Skeletal muscle tissue (tissue), 4 donors: Measurements from ENCODE around the gene CCDC63. TPM values are rescaled to one million over a fixed set of nuclear protein-coding genes. Genes with fewer than 3 reads are reported as not detected.

Experiments used
- H3K27ac ChIP-seq: one replicate; pipeline ENCODE4 v1.7.0; 2013; ENCODE audit warnings: mild to moderate bottlenecking, low read depth, low read length, inconsistent platforms
- H3K27me3 ChIP-seq, 3 donors: one replicate each; pipeline ENCODE4 v1.7.0; 2013; ENCODE audit warnings: low read length in 3 of 3; ENCODE audit not compliant: control insufficient read depth in 3 of 3, insufficient read depth in 3 of 3
- H3K36me3 ChIP-seq, 3 donors: one replicate each; pipeline ENCODE4 v1.7.0; 2013; ENCODE audit warnings: low read length in 3 of 3; ENCODE audit not compliant: control insufficient read depth in 3 of 3, insufficient read depth in 3 of 3
- H3K4me1 ChIP-seq, 3 donors: one replicate each; pipeline ENCODE4 v1.7.0; 2013; ENCODE audit warnings: low read length in 3 of 3, mild to moderate bottlenecking in 3 of 3; ENCODE audit not compliant: control insufficient read depth in 3 of 3, insufficient read depth in 3 of 3
- H3K4me3 ChIP-seq, 3 donors: one replicate each; pipeline ENCODE4 v1.7.0; 2013; ENCODE audit warnings: low read length in 3 of 3
- H3K9ac ChIP-seq, 3 donors: one replicate each; pipeline ENCODE4 v1.7.0; 2013; ENCODE audit warnings: low read length in 3 of 3, mild to moderate bottlenecking in 3 of 3, moderate library complexity in 2 of 3, low read depth in 1 of 3
- H3K9me3 ChIP-seq, 3 donors: one replicate each; pipeline ENCODE4 v1.7.0; 2013; ENCODE audit warnings: low read length in 3 of 3; ENCODE audit not compliant: control insufficient read depth in 3 of 3
- total RNA-seq: library from RNA; depleted of rRNA; stranded (reverse); fragments of >200 nt; gene quantifications from one replicate; pipeline ENCODE4 v1.2.3, GENCODE V29; 2014
- donor health status: Osteomylitis.

CCDC63 gene
- total RNA-seq, 1 donor from 2014 or later = not detected

DNA sequence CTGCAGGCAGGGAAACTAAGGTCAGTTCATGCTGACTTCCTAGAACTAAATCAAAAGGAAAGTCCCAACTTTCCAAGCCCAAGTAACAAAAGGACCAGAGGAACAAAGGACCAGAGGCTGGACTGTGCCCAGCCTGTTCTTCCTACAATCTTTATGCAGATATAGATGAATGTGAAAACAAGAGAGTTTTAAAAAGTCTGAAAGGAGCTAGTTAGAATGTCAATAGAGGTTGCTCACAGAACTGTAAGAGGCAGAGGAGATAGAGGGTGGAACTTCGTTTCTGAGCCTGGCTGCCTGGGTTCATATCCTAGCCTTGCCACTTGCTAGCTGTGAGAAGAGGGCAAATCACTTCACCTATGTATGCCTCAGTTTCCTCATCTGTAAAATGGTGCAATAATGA lies 30.0 kb upstream of the CCDC63 start:
- Histone ChIP-seq H3K4me3 (no peak overlapping the region), H3K9ac (no peak overlapping the region), H3K27ac (no peak overlapping the region), H3K27me3 (peaks cover 0 to 4% (median 3%) of the 10 kb centered on the region in 3 donors), H3K9me3 (no peaks in the 10 kb centered on the region), H3K4me1 (no peaks in the 10 kb centered on the region), H3K36me3 (no peaks in the 10 kb centered on the region)

DNA sequence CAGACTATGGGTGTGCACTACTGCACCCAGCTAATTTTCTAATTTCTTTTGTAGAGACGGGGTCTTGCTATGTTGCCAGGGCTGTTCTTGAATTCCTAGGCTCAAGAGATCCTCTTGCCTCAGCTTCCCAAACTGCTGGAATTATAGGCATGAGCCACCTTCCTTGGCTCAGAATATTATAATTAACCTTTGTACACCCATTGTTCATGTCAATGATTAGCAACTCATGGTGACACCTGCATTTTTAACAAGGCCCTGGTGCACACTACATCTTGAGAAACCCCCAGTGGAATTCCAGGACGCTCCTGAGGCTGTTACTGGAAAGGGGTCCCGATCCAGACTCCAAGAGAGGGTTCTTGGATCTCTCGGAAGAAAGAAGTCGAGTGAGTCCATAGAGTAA lies 28.3 kb upstream of the CCDC63 start:
- Histone ChIP-seq H3K9me3 (no peaks in the 10 kb centered on the region), H3K36me3 (no peaks in the 10 kb centered on the region), H3K4me1 (no peaks in the 10 kb centered on the region), H3K9ac (no peak overlapping the region), H3K4me3 (no peak overlapping the region), H3K27ac (no peak overlapping the region), H3K27me3 (peaks cover 0 to 4% (median 0%) of the 10 kb centered on the region in 3 donors)

DNA sequence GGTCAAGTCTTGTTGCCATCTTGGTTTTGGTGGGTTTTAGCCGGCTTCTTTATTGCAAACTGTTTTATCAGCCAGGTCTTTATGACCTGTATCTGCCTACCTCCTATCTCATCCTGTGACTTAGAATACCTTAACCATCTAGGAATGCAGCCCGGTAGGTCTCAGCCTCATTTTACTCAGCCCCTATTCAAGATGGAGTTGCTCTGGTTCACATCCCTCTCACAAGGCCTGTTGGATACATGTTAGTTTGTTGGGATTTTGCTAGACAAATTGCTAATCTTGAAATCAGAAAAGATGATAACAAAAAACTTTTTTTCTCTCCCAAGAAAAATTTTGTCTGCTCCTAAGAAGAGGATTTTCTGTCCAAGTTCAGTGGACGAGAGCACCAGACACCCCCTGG lies 27.6 kb upstream of the CCDC63 start:
- H3K9me3 ChIP-seq = no peaks in the 10 kb centered on the region
- H3K27ac ChIP-seq = no peak overlapping the region
- H3K4me3 ChIP-seq = no peak overlapping the region
- H3K27me3 ChIP-seq = peaks cover 0 to 4% (median 0%) of the 10 kb centered on the region in 3 donors
- H3K36me3 ChIP-seq = no peaks in the 10 kb centered on the region
- H3K9ac ChIP-seq = no peak overlapping the region
- no peaks in the 10 kb centered on the region for H3K4me1 ChIP-seq

- no peaks in the 10 kb centered on the region for H3K4me1 ChIP-seq
- H3K9ac ChIP-seq = no peak overlapping the region
- peaks cover 0 to under 1% (median 0%) of the 10 kb centered on the region in 3 donors for H3K27me3 ChIP-seq
- no peak overlapping the region for H3K27ac ChIP-seq
- H3K36me3 ChIP-seq = no peaks in the 10 kb centered on the region
- no peaks in the 10 kb centered on the region for H3K9me3 ChIP-seq
- H3K4me3 ChIP-seq = no peak overlapping the region
These were observed 27.1 kb upstream of the CCDC63 start for GRCh38 chr12:110819646-110820045.

- no peaks in the 10 kb centered on the region for H3K36me3 ChIP-seq
- H3K4me3 ChIP-seq = no peak overlapping the region
- H3K4me1 ChIP-seq = peaks cover 0 to 2% (median 0%) of the 10 kb centered on the region in 3 donors
- H3K27ac ChIP-seq = no peak overlapping the region
- no peaks in the 10 kb centered on the region for H3K9me3 ChIP-seq
- no peak overlapping the region for H3K9ac ChIP-seq
- no peaks in the 10 kb centered on the region for H3K27me3 ChIP-seq
These were observed 24.9 kb upstream of the CCDC63 start for GRCh38 chr12:110821917-110822316.

GRCh38 chr12:110822821-110823415 lies 23.9 kb upstream of the CCDC63 start:
- Histone ChIP-seq H3K4me3 (no peak overlapping the region), H3K9ac (no peak overlapping the region), H3K27me3 (no peaks in the 10 kb centered on the region), H3K27ac (no peak overlapping the region), H3K36me3 (no peaks in the 10 kb centered on the region), H3K9me3 (no peaks in the 10 kb centered on the region), H3K4me1 (peaks cover 0 to 4% (median 0%) of the 10 kb centered on the region in 3 donors)

- no peaks in the 10 kb centered on the region for H3K27me3 ChIP-seq
- H3K4me3 ChIP-seq = no peak overlapping the region
- no peaks in the 10 kb centered on the region for H3K36me3 ChIP-seq
- no peak overlapping the region for H3K9ac ChIP-seq
- H3K9me3 ChIP-seq = no peaks in the 10 kb centered on the region
- H3K4me1 ChIP-seq = peaks cover 0 to 4% (median 0%) of the 10 kb centered on the region in 3 donors
- H3K27ac ChIP-seq = no peak overlapping the region
These were observed 22.4 kb upstream of the CCDC63 start for GRCh38 chr12:110824342-110824741.

DNA sequence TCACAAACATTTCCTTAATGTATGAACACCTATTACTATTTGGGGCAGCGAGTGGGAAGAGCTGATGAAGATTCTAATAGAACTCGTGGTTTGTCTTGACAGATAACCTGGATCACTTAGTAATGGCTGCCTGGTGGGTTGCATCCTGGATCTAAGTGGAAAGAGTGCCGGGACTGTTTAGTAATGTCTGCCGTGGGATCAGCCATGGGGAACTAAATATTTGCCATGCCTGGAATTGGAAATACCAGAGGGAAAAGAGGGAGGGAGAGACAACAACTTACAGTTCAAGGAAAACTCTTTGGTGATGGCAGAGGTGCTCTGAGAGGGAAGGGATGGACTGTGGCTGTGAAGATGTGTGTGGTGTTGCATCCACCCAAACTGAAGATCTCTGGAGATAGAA lies 21.3 kb upstream of the CCDC63 start:
- no peak overlapping the region for H3K9ac ChIP-seq
- no peaks in the 10 kb centered on the region for H3K36me3 ChIP-seq
- peaks cover 0 to 4% (median 0%) of the 10 kb centered on the region in 3 donors for H3K4me1 ChIP-seq
- peaks cover 0 to 2% (median 0%) of the 10 kb centered on the region in 3 donors for H3K27me3 ChIP-seq
- no peaks in the 10 kb centered on the region for H3K9me3 ChIP-seq
- no peak overlapping the region for H3K4me3 ChIP-seq
- no peak overlapping the region for H3K27ac ChIP-seq

DNA sequence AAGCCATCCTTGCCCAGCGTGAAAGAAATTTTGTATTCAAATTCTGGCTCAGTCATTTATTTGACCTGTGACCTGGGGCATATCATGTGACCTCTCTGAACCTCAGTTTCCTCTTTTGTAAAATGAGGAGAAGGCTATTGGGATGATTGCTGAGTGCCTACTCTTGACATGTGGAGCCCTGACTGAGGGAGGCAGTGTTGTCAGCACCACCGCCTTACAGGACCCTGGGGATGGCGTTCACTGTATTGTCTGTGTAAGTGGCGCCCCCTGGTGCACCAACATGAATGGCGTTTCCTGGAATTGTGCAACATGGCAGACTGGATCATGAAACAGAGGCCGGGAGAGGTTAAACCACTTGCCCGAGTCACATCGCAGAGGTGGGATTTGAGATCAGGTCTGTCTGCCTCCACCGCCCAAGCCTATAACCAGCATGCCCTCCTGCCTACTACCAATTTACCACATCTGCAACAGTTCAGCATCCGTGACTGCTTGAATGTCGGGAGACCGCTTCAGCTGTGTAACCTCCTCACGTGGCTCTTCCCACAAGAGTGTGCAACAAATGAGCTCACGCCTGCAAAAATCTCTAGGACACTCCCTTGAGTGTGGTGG lies 20.1 kb upstream of the CCDC63 start:
- no peak overlapping the region for H3K27ac ChIP-seq
- peak overlapping the region in 2 of 3 donors; percentile 22 to 35 for H3K9ac ChIP-seq
- peak overlapping the region; percentile 47 to 70 (median 57) for H3K4me3 ChIP-seq
- no peaks in the 10 kb centered on the region for H3K9me3 ChIP-seq
- H3K36me3 ChIP-seq = no peaks in the 10 kb centered on the region
- peaks cover 0 to 2% (median 0%) of the 10 kb centered on the region in 3 donors for H3K27me3 ChIP-seq
- H3K4me1 ChIP-seq = peaks cover 0 to 4% (median 0%) of the 10 kb centered on the region in 3 donors

DNA sequence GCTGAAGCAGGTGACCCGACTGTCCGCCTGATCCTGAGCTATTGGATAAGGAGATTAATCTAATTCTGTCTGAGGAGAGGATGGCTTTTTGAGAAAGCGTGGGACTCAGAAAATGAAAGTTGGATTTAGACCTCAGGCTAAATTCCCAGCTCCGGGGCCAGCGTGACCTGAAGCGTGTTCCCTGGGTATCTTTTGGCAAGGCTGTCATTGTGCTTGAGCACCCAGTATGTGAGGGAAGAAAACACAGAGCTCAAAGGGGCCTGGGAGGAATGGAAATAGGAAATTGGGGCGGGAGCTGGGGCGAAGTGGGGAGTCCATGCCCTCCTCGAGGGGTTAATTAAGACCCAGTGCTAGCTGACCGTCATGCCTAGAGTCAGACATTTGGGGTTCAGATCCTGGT lies 17.5 kb upstream of the CCDC63 start:
- peaks cover 0 to 4% (median 0%) of the 10 kb centered on the region in 3 donors for H3K4me1 ChIP-seq
- no peaks in the 10 kb centered on the region for H3K9me3 ChIP-seq
- H3K36me3 ChIP-seq = no peaks in the 10 kb centered on the region
- H3K4me3 ChIP-seq = no peak overlapping the region
- H3K27ac ChIP-seq = no peak overlapping the region
- H3K27me3 ChIP-seq = peaks cover 0 to 2% (median 0%) of the 10 kb centered on the region in 3 donors
- no peak overlapping the region for H3K9ac ChIP-seq
